PFSK-1 (cell line): Measurements from ENCODE around the gene CCDC69.

Source experiments
- FOXP2 ChIP-seq: optimal IDR thresholded peaks from 2 replicates; pipeline ENCODE3; 2011; ENCODE audit warnings: borderline replicate concordance, control low read depth, inconsistent platforms; ENCODE audit not compliant: insufficient read depth; ENCODE audit errors: extremely low read length, extremely low read depth
- POLR2AphosphoS5 ChIP-seq: IDR thresholded peaks from 2 replicates; pipeline ENCODE4 v1.6.1; 2012; ENCODE audit warnings: low read depth, mild to moderate bottlenecking, control low read depth, low read length, moderate library complexity
- SIN3A ChIP-seq: IDR thresholded peaks from 2 replicates; pipeline ENCODE4 v1.6.1; 2012; ENCODE audit warnings: mild to moderate bottlenecking, low read length, moderate library complexity, borderline replicate concordance; ENCODE audit not compliant: insufficient read depth
- TAF1 ChIP-seq: IDR thresholded peaks from 2 replicates; pipeline ENCODE4 v1.6.1; 2012; ENCODE audit warnings: low read length, control low read depth, borderline replicate concordance; ENCODE audit not compliant: insufficient read depth
- TF ChIP-seq, protein P1 (sequence below), 2 experiments: IDR thresholded peaks; 2 replicates each; pipeline versions ENCODE4 v1.6.1 to v1.8.0; 2011 to 2012; ENCODE audit warnings: low read depth in 2 of 2, low read length in 2 of 2, control low read depth in 1 of 2, inconsistent platforms in 1 of 2, mild to moderate bottlenecking in 1 of 2, moderate library complexity in 1 of 2; ENCODE audit not compliant: insufficient read depth in 1 of 2

Gene CCDC69

DNA sequence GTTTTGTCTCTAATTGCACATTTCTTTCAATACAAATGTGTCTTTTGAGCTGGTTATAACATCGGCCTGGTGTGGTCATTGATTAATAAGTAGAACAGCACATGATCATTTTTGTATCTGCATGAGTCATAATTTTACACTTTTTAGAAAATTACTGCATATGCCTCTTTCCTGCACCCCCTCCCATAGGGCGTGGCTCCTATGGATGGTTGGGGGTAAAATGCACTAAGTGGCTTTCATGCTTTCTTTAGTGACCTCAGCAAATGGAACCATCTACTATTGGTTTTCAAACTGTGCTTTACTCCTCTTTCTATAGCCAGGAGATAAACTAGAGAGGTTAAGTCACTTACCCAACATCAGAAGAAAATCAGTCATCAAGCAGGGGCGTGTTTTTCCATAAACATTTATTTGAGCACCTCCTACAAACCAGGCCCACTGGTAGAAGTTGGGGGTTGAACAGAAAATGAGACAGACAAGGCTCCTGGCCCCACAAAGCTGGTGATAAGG, 70.1 kb downstream of the CCDC69 start:
- TF ChIP-seq POLR2AphosphoS5 = no peak

DNA sequence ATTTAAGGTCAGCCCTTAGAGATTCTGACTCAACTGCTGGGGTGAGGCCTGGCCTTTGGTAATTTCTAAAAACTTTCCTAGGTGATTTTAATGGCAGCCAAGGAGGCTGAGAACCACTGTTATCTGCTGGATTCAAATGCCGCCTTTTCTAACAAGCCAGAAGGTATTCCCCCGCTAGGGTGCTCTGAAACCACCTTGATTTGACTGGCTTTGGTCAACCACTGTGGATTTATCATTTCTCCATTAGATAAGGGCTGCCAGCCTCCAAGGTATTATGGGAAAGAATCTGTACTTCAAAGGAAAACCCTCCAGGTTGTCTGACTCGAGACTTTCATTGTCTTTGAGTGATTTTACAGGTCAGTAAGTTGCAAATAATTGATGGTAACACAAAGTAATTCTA, 70.6 kb downstream of the CCDC69 start:
- TF ChIP-seq POLR2AphosphoS5 (no peak), FOXP2 (no peak), TAF1 (no peak), SIN3A (no peak)
- TF ChIP-seq, protein P1, sequence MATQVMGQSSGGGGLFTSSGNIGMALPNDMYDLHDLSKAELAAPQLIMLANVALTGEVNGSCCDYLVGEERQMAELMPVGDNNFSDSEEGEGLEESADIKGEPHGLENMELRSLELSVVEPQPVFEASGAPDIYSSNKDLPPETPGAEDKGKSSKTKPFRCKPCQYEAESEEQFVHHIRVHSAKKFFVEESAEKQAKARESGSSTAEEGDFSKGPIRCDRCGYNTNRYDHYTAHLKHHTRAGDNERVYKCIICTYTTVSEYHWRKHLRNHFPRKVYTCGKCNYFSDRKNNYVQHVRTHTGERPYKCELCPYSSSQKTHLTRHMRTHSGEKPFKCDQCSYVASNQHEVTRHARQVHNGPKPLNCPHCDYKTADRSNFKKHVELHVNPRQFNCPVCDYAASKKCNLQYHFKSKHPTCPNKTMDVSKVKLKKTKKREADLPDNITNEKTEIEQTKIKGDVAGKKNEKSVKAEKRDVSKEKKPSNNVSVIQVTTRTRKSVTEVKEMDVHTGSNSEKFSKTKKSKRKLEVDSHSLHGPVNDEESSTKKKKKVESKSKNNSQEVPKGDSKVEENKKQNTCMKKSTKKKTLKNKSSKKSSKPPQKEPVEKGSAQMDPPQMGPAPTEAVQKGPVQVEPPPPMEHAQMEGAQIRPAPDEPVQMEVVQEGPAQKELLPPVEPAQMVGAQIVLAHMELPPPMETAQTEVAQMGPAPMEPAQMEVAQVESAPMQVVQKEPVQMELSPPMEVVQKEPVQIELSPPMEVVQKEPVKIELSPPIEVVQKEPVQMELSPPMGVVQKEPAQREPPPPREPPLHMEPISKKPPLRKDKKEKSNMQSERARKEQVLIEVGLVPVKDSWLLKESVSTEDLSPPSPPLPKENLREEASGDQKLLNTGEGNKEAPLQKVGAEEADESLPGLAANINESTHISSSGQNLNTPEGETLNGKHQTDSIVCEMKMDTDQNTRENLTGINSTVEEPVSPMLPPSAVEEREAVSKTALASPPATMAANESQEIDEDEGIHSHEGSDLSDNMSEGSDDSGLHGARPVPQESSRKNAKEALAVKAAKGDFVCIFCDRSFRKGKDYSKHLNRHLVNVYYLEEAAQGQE (IDR thresholded peaks at IDR 0.05; ENCODE audit: insufficient read depth in 1 of 2, low read depth in 2 of 2, low read length in 2 of 2) = no peak

DNA sequence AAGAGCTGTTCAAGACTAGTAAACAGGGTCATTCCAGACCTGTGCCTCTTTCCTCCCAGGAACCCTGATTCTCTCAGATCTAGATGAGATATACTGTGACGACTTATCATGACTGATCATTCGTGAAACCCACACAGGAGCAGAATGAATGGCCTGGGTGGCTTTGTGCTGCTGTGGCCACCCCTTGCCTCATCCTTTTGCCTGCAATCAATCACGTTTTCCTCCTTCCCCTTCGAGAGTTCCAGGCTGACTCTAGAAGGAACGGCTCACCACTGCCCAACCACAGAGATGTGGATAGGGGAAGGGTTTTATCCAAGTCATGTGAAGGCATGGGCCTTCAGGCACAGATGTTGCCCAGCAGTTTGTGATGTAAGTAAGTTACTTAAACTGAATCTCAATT, 72.1 kb downstream of the CCDC69 start:
- TF ChIP-seq TAF1 (no peak), SIN3A (no peak)
- TF ChIP-seq, protein P1 (IDR thresholded peaks at IDR 0.05; ENCODE audit: insufficient read depth in 1 of 2, low read depth in 2 of 2, low read length in 2 of 2) = no peak

DNA sequence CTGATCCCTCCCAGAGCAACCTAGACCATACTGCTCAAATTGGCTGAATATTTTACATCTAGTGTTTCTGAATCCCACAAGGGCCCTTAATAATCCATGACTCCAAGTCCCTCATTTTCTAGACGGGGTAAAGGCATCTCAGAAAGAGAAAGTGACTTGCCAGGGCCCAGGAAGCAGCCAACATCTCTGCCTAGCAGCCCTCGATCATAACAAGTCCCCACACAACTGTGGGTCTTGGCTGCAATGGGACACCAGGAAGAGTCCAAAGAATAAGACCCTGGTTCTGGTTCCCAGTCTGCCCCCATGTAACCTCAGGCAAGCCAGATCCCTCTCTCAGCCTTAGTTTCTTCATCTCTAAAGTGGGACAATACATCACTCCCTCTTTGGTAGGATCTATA, 72.6 kb downstream of the CCDC69 start:
- TF ChIP-seq SIN3A = no peak
- TF ChIP-seq FOXP2 = no peak
- TF ChIP-seq, protein P1 (IDR thresholded peaks at IDR 0.05; ENCODE audit: insufficient read depth in 1 of 2, low read depth in 2 of 2, low read length in 2 of 2) = no peak
- TF ChIP-seq POLR2AphosphoS5 = no peak
- TF ChIP-seq TAF1 = no peak

DNA sequence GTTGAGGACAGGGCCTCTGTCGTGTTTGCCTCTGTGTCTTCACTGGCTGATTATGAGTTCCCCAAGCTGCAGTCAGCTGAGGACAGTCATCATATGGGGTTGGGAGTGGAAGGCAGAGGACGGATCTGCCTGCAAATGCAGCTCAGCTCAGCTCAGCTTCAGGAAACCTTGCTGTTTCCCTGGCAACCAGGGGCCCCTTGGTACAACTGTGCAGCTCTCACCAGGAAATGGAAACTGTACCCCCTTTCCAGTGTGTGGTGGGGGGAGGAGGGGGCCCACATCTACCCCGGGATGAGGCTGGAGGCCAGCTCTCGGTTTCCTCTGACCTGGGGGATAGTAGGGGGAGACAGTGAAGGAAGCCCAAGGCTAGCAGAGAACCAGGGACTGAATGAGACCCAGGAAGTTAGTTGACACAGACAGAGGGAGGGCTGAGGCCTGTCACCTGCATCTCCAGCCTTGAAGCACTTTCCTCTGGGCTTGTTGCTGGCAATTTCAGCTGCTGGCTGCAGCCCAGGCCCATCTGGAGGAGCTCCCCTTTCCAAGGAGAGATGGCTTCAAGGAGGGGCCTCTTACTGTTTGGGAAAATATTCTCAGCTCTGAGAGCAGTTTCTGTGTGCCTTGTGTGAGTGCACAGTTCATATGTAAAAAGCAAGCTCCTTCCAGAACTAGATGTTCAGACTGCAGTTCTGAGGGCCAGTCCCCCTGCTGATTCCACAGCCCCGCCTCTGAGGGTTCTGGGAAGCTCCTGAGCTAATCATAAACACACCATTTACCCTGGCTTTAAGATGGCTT, 73.2 kb downstream of the CCDC69 start:
- no peak for TF ChIP-seq FOXP2
- TF ChIP-seq SIN3A = no peak
- TF ChIP-seq POLR2AphosphoS5 = no peak
- TF ChIP-seq TAF1 = no peak
- TF ChIP-seq, protein P1 (IDR thresholded peaks at IDR 0.05; ENCODE audit: insufficient read depth in 1 of 2, low read depth in 2 of 2, low read length in 2 of 2) = no peak

DNA sequence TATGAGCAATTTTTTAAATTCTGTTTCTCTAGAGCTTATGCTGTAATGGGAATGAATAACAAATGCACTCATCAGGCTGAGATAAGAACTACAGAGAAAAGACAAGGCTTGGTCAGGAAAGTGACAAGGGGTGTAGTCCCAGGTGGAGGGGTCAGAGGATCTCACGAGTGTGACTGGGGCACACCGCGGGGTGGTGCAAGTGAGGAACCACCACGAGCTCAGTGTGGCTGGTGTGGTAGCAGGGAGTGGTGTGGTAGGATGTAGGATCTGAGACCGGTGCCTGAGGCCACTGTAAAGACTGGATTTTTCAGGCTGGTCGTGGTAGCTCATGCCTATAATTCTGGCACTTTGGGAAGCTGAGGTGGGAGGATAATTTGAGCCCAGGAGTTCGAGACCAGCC, 75.3 kb downstream of the CCDC69 start:
- TF ChIP-seq POLR2AphosphoS5 (no peak), SIN3A (no peak), FOXP2 (no peak), TAF1 (no peak)
- TF ChIP-seq, protein P1 (IDR thresholded peaks at IDR 0.05; ENCODE audit: insufficient read depth in 1 of 2, low read depth in 2 of 2, low read length in 2 of 2) = no peak
